ENCODE results near the gene BMP2K. TPM values are rescaled to one million over a fixed set of nuclear protein-coding genes. Genes with fewer than 3 reads are reported as not detected.
"Not testable (repeated sequence)": the region's sequence is repeated elsewhere in the genome, so short reads cannot be mapped to it uniquely, and the experiment has no call there.

The BMP2K gene
- total and polyA plus RNA-seq, 5 donors, result 12.1 to 62.7 (median 52.7) TPM

DNA sequence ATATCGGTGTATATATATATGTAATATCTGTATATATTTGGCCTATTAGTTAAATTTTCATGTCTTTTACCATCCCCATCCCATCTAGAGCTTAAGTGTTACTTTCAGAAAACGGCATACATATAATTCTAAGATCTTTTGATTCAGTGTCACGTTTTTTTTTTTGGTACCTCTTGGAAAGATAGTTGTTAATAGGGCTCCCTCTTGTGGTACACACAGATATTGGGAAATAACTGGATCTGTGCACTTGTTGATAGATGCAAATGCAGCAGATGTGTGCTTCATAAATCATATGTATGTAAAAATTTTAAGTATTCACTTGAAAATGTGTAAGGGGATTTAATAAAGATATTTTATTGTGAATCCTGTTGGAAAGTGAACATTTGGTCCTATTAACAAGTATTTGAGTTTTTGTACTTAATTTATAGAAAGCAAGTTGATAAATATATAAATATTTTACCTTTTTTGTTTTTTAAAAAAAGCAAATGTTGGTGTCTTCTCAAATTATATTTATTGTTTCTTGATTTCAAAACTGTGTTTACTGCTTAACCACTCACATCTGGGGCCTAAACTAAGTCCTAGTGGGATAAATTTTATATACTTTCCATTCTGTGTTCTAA lies 88.4 kb downstream of the BMP2K start:
- no peak for DNase-seq
- Histone ChIP-seq H3K9me3 (ENCODE audit: control insufficient read depth, low read length) (no peaks in the 10 kb centered on the region), H3K4me3 (ENCODE audit: low read length) (no peak overlapping the region), H3K4me1 (ENCODE audit: control insufficient read depth, insufficient read depth, low read length) (no peaks in the 10 kb centered on the region), H3K27ac (ENCODE audit: low read length) (no peak overlapping the region), H3K27me3 (ENCODE audit: control insufficient read depth, insufficient read depth) (no peaks in the 10 kb centered on the region)
- intact Hi-C loops (cut with DNase I), result loop anchor here (1.0 to 10.0 kb wide), 4 partner anchors 90 to 252 kb away; partner anchors contain the start of gene BMP2K (in 1 of the 4)
- 33% methylated on average over 3 of the region's 3 CpGs for WGBS
- peak; percentile 59 to 61 for ATAC-seq

DNA sequence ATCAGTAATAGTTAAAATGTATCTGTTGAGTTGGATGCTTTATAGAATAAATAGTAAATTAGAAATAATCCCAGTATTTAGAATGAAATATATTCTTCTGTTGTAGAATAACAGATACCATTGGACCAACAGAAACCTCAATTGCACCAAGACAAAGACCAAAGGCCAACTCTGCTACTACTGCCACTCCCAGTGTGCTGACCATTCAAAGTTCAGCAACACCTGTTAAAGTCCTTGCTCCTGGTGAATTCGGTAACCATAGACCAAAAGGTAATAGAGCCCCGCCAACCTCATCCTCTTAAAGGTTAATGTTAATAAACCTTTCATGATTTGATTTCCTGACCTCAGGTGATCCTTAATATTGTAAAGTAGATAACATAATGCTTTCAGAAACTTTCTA lies 89.3 kb downstream of the BMP2K start:
- ATAC-seq (no peak), DNase-seq (no peak)
- Histone ChIP-seq H3K4me1 (ENCODE audit: control insufficient read depth, insufficient read depth, low read length) (no peaks in the 10 kb centered on the region), H3K4me3 (ENCODE audit: low read length) (no peak overlapping the region), H3K27ac (ENCODE audit: low read length) (no peak overlapping the region), H3K27me3 (ENCODE audit: control insufficient read depth, insufficient read depth) (no peaks in the 10 kb centered on the region), H3K9me3 (ENCODE audit: control insufficient read depth, low read length) (no peaks in the 10 kb centered on the region)
- intact Hi-C loops (cut with DNase I), result loop anchor here in 2 of 4 donors (2.0 to 10.0 kb wide), 2 partner anchors 91 to 253 kb away; partner anchors contain the start of gene BMP2K (in 1 of the 2)
- WGBS, result 94% methylated on average over 2 of the region's 2 CpGs

DNA sequence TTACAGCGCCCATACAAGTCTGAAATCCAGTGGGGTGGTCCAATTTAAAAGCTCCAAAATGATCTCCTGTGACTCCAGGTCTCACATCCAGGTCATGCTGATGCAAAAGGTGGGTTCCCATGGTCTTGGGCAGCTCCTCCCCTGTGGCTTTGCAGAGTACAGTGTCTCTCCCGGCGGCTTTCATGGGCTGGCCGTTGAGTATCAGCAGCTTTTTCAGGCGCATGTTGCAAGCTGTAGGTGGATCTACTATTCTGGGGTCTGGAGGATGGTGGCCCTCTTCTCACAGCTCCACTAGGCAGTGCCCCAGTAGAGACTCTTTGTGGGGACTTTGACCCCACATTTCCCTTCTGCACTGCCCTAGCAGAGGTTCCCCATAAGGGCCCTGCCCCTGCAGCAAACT lies 92.6 kb downstream of the BMP2K start:
- intact Hi-C loops (cut with DNase I), result loop anchor here in 1 of 4 donors (10.0 kb wide), 1 partner anchor 94 kb away; the partner anchor contains the start of gene BMP2K
- H3K27me3 ChIP-seq (ENCODE audit: control insufficient read depth, insufficient read depth); H3K4me1 ChIP-seq (ENCODE audit: control insufficient read depth, insufficient read depth, low read length); ATAC-seq; H3K4me3 ChIP-seq (ENCODE audit: low read length); H3K9me3 ChIP-seq (ENCODE audit: control insufficient read depth, low read length); H3K27ac ChIP-seq (ENCODE audit: low read length): not testable (repeated sequence)
- WGBS, result 95% methylated on average over 5 of the region's 5 CpGs
- DNase-seq, result peak in 2 of 3 donors; percentile 14 to 19

DNA sequence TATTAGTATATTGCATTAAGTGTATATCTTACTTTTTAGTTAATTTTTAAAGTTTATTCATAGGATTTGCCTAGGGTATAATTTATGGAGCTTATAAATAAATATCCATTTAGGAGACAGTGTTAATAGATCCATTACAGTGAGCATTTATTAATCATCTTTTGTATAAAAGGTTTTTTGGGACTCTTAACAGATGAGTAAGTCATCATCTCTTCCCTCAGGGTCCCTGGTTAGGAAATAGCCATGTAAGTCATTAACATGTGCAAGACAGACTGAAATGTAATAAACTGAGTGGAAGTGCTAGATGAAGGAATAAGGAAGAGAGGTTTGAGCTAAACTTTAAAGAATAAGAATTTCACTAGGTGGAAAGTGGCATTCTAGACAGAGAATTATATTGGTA lies 93.9 kb downstream of the BMP2K start:
- Histone ChIP-seq H3K4me3 (ENCODE audit: low read length) (no peak overlapping the region), H3K9me3 (ENCODE audit: control insufficient read depth, low read length) (no peaks in the 10 kb centered on the region), H3K27ac (ENCODE audit: low read length) (no peak overlapping the region), H3K4me1 (ENCODE audit: control insufficient read depth, insufficient read depth, low read length) (no peaks in the 10 kb centered on the region), H3K27me3 (ENCODE audit: control insufficient read depth, insufficient read depth) (no peaks in the 10 kb centered on the region)
- DNase-seq, result no peak
- intact Hi-C loops (cut with DNase I), result no loop called here
- ATAC-seq, result no peak

DNA sequence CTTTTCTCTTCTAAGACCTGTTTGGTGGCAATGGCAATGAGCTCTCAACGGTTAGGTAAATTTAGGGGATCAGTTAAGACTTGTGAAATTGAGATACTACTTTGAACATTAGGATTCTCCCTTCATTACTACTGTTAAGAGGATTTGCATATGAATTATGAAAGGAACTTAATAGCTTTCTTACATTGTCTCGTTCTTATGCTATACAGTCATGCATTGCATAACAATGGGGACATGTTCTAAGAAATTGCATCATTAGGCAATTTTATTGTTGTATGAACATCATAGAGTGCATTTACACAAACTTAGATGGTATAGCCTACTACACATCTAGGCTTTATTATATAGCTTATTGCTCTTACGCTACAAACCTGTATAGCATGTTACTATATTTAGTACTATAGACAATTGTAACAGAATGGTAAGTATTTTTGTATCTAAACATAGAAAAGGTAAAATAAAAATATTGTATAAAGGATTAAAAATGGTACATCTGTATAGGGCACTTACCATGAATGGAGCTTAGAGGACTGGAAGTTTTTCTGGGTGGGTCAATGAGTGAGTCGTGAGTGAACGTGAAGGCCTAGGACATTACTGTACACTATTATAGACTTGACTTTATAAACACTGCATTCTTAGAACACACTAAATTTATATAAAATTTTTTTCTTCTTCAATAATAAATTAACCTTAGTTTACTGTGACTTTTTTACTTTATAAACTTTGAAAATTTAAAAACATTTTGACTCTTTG lies 100.6 kb downstream of the BMP2K start:
- no peak for DNase-seq
- no peak overlapping the region for H3K27ac ChIP-seq (ENCODE audit: low read length)
- no peak for ATAC-seq
- no peaks in the 10 kb centered on the region for H3K27me3 ChIP-seq (ENCODE audit: control insufficient read depth, insufficient read depth)
- H3K4me3 ChIP-seq (ENCODE audit: low read length), result no peak overlapping the region
- H3K9me3 ChIP-seq (ENCODE audit: control insufficient read depth, low read length), result no peaks in the 10 kb centered on the region
- intact Hi-C loops (cut with DNase I), result no loop called here
- WGBS, result 89% methylated on average over 5 of the region's 5 CpGs
- H3K4me1 ChIP-seq (ENCODE audit: control insufficient read depth, insufficient read depth, low read length), result no peaks in the 10 kb centered on the region

DNA sequence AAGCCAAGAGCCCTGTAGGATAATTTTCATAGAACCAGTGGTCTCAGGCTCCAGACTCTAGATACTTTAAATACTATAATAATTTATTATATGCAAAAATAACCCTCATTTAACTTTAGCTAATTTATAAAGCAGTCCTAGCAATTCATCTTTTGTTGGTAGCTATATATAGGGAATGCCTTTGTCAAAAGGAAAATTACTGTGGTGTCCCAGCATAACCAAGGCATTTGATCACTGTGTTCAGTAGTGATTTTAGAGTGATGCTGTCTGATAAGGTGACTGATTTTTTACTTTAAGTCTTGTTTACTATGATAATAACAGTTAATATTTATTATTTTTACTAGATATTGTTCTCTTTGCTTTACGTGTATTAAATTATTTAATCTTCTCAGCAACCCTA lies 101.9 kb downstream of the BMP2K start:
- Histone ChIP-seq H3K27ac (ENCODE audit: low read length) (no peak overlapping the region), H3K4me1 (ENCODE audit: control insufficient read depth, insufficient read depth, low read length) (no peaks in the 10 kb centered on the region), H3K9me3 (ENCODE audit: control insufficient read depth, low read length) (no peaks in the 10 kb centered on the region), H3K4me3 (ENCODE audit: low read length) (no peak overlapping the region), H3K27me3 (ENCODE audit: control insufficient read depth, insufficient read depth) (no peaks in the 10 kb centered on the region)
- intact Hi-C loops (cut with DNase I), result no loop called here
- whole genome bisulfite sequencing, result 99% methylated on average over 1 of the region's 1 CpG
- ATAC-seq (no peak), DNase-seq (no peak)

DNA sequence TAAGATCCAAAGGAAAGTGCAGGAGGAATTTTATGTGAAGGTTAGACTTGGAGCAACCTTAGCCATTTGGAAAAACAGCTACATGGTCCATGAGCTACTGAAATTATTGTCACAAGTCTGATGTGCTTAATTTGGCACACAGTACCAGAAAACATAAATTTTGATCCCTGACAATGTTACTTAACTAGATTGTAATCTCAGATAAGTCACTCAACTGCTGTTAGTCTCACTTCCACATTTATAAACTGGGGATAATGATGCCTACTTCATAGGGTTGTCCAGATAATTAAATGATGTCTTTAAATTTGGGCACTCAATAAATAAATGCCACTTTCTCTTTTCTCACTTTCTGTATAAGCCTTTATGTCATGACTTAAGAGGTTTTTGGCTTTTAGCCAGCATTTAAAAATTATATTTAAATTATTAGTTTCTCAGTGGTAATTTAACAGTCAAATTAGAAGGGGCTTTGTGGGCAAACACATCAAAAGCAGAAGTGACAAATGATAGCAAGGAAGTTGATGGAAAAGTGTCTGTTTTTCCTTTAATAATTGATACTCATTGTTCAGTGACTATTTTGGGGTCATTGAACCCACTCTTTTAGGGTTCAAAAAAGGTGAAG lies 104.8 kb downstream of the BMP2K start:
- Histone ChIP-seq H3K27me3 (ENCODE audit: control insufficient read depth, insufficient read depth) (no peaks in the 10 kb centered on the region), H3K27ac (ENCODE audit: low read length) (no peak overlapping the region), H3K4me1 (ENCODE audit: control insufficient read depth, insufficient read depth, low read length) (no peaks in the 10 kb centered on the region), H3K4me3 (ENCODE audit: low read length) (no peak overlapping the region), H3K9me3 (ENCODE audit: control insufficient read depth, low read length) (no peaks in the 10 kb centered on the region)
- DNase-seq (no peak), ATAC-seq (no peak)
- intact Hi-C loops (cut with DNase I), result no loop called here

DNA sequence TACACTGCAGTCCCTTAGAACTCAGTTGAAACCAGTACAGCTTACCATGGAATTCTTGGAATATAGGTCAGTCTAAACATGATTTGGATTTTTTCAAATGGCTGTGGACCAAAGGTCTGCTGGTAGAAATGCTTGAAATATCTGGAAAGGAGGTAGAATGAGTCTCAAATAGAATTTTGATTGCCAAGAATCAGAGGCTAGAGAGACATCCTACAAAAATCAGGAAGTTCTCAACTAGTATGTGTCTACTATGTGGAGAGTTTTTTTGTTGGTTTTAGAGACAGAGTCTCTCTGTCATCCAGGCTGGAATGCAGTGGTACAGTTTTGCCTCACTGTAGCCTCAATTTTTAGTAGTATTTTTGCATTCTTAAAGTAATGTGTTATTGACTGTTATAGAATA lies 109.4 kb downstream of the BMP2K start:
- intact Hi-C loops (cut with DNase I), result no loop called here
- Histone ChIP-seq H3K27ac (ENCODE audit: low read length) (no peak overlapping the region), H3K4me3 (ENCODE audit: low read length) (no peak overlapping the region), H3K9me3 (ENCODE audit: control insufficient read depth, low read length) (no peaks in the 10 kb centered on the region), H3K4me1 (ENCODE audit: control insufficient read depth, insufficient read depth, low read length) (no peaks in the 10 kb centered on the region), H3K27me3 (ENCODE audit: control insufficient read depth, insufficient read depth) (no peaks in the 10 kb centered on the region)
- DNase-seq (no peak), ATAC-seq (no peak)

DNA sequence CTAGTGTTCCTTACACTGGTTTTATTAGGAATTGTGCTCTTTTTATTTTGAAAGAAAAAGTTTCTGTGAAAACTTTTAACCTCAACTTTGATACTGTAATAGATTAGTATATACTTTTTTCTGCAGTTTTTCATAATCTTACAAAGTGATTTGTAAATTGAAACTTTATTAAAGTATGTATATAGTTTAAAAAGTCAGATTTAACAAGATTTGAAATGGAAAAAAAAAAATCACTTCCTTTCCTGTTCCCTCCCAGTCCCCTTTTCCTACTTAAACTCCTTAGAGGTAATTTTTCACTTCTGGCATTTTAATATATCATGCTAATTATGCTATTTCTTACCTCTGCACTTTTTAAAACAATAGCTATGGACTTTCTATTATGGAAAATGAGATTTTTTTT lies 113.8 kb downstream of the BMP2K start:
- ATAC-seq (no peak), DNase-seq (no peak)
- Histone ChIP-seq H3K9me3 (ENCODE audit: control insufficient read depth, low read length) (no peaks in the 10 kb centered on the region), H3K27ac (ENCODE audit: low read length) (no peak overlapping the region), H3K4me1 (ENCODE audit: control insufficient read depth, insufficient read depth, low read length) (no peaks in the 10 kb centered on the region), H3K4me3 (ENCODE audit: low read length) (no peak overlapping the region), H3K27me3 (ENCODE audit: control insufficient read depth, insufficient read depth) (no peaks in the 10 kb centered on the region)
- intact Hi-C loops (cut with DNase I), result no loop called here

DNA sequence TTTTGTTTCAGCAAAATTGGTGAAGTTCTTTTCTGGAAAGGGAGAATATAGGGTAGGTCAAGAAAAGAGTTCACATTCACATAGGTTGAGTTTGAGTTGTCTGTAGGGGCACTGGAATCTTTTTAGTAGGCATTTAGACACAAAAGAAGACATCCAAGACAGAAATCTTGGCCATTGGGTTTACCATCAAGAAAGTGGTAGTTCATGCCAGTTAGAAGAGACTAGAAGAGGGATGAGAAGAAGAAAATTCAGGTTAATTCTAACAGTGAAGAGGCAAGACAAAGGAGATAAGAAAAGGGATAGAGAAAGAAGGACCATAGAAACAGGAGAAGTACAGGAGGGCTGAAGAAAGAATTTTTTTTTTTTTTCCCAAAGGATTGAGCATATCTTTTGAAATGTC lies 123.2 kb downstream of the BMP2K start:
- H3K9me3 ChIP-seq (ENCODE audit: control insufficient read depth, low read length), result no peaks in the 10 kb centered on the region
- ATAC-seq (no peak), DNase-seq (no peak)
- intact Hi-C loops (cut with DNase I), result no loop called here
- H3K27ac ChIP-seq (ENCODE audit: low read length), result no peak overlapping the region
- no peaks in the 10 kb centered on the region for H3K4me1 ChIP-seq (ENCODE audit: control insufficient read depth, insufficient read depth, low read length)
- H3K4me3 ChIP-seq (ENCODE audit: low read length), result no peak overlapping the region
- no peaks in the 10 kb centered on the region for H3K27me3 ChIP-seq (ENCODE audit: control insufficient read depth, insufficient read depth)

DNA sequence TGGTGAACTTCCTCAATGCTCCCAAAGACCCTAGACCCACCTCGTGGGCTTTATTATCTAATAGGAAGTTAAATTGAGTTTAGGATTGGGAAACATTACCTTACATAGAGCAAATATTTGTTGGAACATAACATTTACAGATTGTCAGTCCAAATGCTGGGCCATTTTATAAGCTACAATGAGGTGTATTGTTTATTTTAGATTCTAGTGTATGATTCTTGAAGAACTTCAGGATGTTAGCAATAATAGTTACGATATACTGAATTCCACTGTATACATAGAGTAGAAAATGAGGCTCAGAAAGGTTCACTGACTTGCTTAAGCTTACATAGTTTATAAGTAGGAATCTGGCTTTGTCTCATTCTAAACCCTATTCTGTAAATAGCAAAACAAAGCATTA lies 125.7 kb downstream of the BMP2K start:
- intact Hi-C loops (cut with DNase I), result no loop called here
- no peaks in the 10 kb centered on the region for H3K9me3 ChIP-seq (ENCODE audit: control insufficient read depth, low read length)
- 80% methylated on average over 2 of the region's 2 CpGs for WGBS
- no peak overlapping the region for H3K27ac ChIP-seq (ENCODE audit: low read length)
- DNase-seq (no peak), ATAC-seq (no peak)
- no peaks in the 10 kb centered on the region for H3K27me3 ChIP-seq (ENCODE audit: control insufficient read depth, insufficient read depth)
- no peaks in the 10 kb centered on the region for H3K4me1 ChIP-seq (ENCODE audit: control insufficient read depth, insufficient read depth, low read length)
- no peak overlapping the region for H3K4me3 ChIP-seq (ENCODE audit: low read length)
